UCSD-AML1 (cell line): Measurements from ENCODE around the gene BEST1.
"Not testable (repeated sequence)": the region's sequence is repeated elsewhere in the genome, so short reads cannot be mapped to it uniquely, and the experiment has no call there.

Source experiments
- DNase-seq: peaks from one replicate; lab custom pipeline; 2025; ENCODE audit not compliant: unreplicated experiment; lab: John Stamatoyannopoulos, UW

BEST1 gene

GRCh38 chr11:61963016-61963281 lies 12.8 kb downstream of the BEST1 start:
- no peak for DNase-seq

- peak; percentile 57 for DNase-seq
These were observed 13.3 kb downstream of the BEST1 start for GRCh38 chr11:61963282-61964057.

GRCh38 chr11:61964058-61964665 lies 14.0 kb downstream of the BEST1 start:
- DNase-seq, result no peak

- DNase-seq, result not testable (repeated sequence)
These were observed 14.6 kb downstream of the BEST1 start for GRCh38 chr11:61964666-61965271.

- DNase-seq, result no peak
These were observed 16.6 kb downstream of the BEST1 start for GRCh38 chr11:61966734-61967115.

GRCh38 chr11:61967116-61967923 lies 17.2 kb downstream of the BEST1 start, which contains the start of gene FTH1:
Gene FTH1, minus strand, starts transcription at chr11:61967634. Its CDS starts 209 bp downstream, at chr11:61967425.
- peak; percentile 93 for DNase-seq

GRCh38 chr11:61967924-61968757 lies 18.0 kb downstream of the BEST1 start:
- DNase-seq, result no peak

GRCh38 chr11:61968758-61969390 lies 18.7 kb downstream of the BEST1 start:
- DNase-seq, result no peak

- no peak for DNase-seq
These were observed 19.2 kb downstream of the BEST1 start for GRCh38 chr11:61969391-61969758.

GRCh38 chr11:61969838-61970662 lies 19.9 kb downstream of the BEST1 start:
- DNase-seq, result no peak

GRCh38 chr11:61971248-61972111 lies 21.3 kb downstream of the BEST1 start:
- peak; percentile 97 for DNase-seq

- no peak for DNase-seq
These were observed 22.0 kb downstream of the BEST1 start for GRCh38 chr11:61972112-61972671.

GRCh38 chr11:61972672-61973475 lies 22.7 kb downstream of the BEST1 start:
- DNase-seq, result no peak

GRCh38 chr11:61973476-61974162 lies 23.5 kb downstream of the BEST1 start:
- no peak for DNase-seq

- DNase-seq, result no peak
These were observed 24.8 kb downstream of the BEST1 start for GRCh38 chr11:61974766-61975631.
